PC-9 (cell line): ENCODE data around the gene INS. TPM values are rescaled to one million over a fixed set of nuclear protein-coding genes. Genes with fewer than 3 reads are reported as not detected.

Experiments used
- BruUV-seq: library from RNA; stranded (reverse); fragments of 400-500 nt; replicated peaks from 2 replicates; lab custom pipeline; 2021; lab: Mats Ljungman, UMichigan
- CTCF ChIA-PET: fragments of 300-600 bp; sonication (Branson Sonifier 250); formaldehyde crosslinking; loops from one replicate; lab custom pipeline; 2022; ENCODE audit warnings: antibody characterized with exemption; lab: Charles Lee
- POLR2A ChIA-PET: fragments of 300-600 bp; sonication (Branson Sonifier 250); formaldehyde crosslinking; loops from one replicate; lab custom pipeline; 2022; ENCODE audit warnings: antibody characterized with exemption; ENCODE audit not compliant: unreplicated experiment; lab: Charles Lee
- DNase-seq, 2 experiments: peaks; one replicate each; pipeline versions ENCODE4 v3.0.0 to v3.0.0-alpha.2; 2015 to 2022; ENCODE audit warnings: mixed read lengths in 1 of 2
- H2AFZ ChIP-seq: fragments of 200-600 bp; sonication (generic); 2 replicates; pipeline ENCODE4 v1.8.1; 2017; ENCODE audit warnings: antibody characterized with exemption
- H3F3A ChIP-seq: fragments of 200-600 bp; sonication (generic); 2 replicates; pipeline ENCODE4 v1.8.1; 2017; ENCODE audit warnings: antibody characterized with exemption, mild to moderate bottlenecking, low read depth; ENCODE audit not compliant: insufficient read depth
- H3K27ac ChIP-seq: fragments of 200-600 bp; sonication (generic); 2 replicates; pipeline ENCODE4 v1.6.1; 2016; ENCODE audit warnings: mixed run types
- H3K27me3 ChIP-seq: fragments of 200-600 bp; sonication (generic); 2 replicates; pipeline ENCODE4 v1.6.1; 2016; ENCODE audit warnings: low read depth, mixed run types; ENCODE audit not compliant: insufficient read depth
- H3K36me3 ChIP-seq: fragments of 200-600 bp; sonication (generic); 2 replicates; pipeline ENCODE4 v1.6.1; 2016; ENCODE audit warnings: low read depth, mixed run types
- H3K4me1 ChIP-seq: fragments of 200-600 bp; sonication (generic); replicated peaks from 2 replicates; pipeline ENCODE4 v1.6.1; 2016; ENCODE audit warnings: mixed run types; ENCODE audit not compliant: insufficient read depth
- H3K4me2 ChIP-seq: fragments of 200-600 bp; sonication (generic); 2 replicates; pipeline ENCODE4 v1.6.1; 2017; ENCODE audit warnings: mixed run types
- H3K4me3 ChIP-seq: fragments of 200-600 bp; sonication (generic); 2 replicates; pipeline ENCODE4 v1.6.1; 2016; ENCODE audit warnings: mixed run types
- H3K79me2 ChIP-seq: fragments of 200-600 bp; sonication (generic); 2 replicates; pipeline ENCODE4 v1.6.1; 2017; ENCODE audit warnings: low read depth, mixed run types
- H3K9me2 ChIP-seq: fragments of 200-600 bp; sonication (generic); 2 replicates; pipeline ENCODE4 v1.8.1; 2017; ENCODE audit warnings: mild to moderate bottlenecking; ENCODE audit not compliant: insufficient read depth
- H3K9me3 ChIP-seq: fragments of 200-600 bp; sonication (generic); 2 replicates; pipeline ENCODE4 v1.8.1; 2016; ENCODE audit warnings: low read depth; ENCODE audit not compliant: insufficient read depth
- H4K20me1 ChIP-seq: fragments of 200-600 bp; sonication (generic); 2 replicates; pipeline ENCODE4 v1.8.1; 2017; ENCODE audit not compliant: insufficient read depth
- CTCF ChIP-seq: fragments of 200-600 bp; sonication (generic); conservative IDR thresholded peaks from 2 replicates; pipeline ENCODE4 v1.6.1; 2017; ENCODE audit warnings: mixed run types, antibody characterized with exemption, mild to moderate bottlenecking, moderate library complexity
- EZH2 ChIP-seq: fragments of 200-600 bp; sonication (generic); IDR thresholded peaks from 2 replicates; pipeline ENCODE4 v1.8.0; 2017; ENCODE audit warnings: antibody characterized with exemption, low read depth
- intact Hi-C: fragments of 100-400 bp; cut with micrococcal nuclease; formaldehyde crosslinking; loops from one replicate; pipeline ENCODE4 v1.10.0; 2022; ENCODE audit not compliant: unreplicated experiment
- total RNA-seq: library from RNA; stranded (reverse); gene quantifications from 2 replicates; pipeline ENCODE4 v1.2.3, GENCODE V29; 2021

The INS gene
- total RNA-seq, 1 experiment from 2014 or later, result not detected

DNA sequence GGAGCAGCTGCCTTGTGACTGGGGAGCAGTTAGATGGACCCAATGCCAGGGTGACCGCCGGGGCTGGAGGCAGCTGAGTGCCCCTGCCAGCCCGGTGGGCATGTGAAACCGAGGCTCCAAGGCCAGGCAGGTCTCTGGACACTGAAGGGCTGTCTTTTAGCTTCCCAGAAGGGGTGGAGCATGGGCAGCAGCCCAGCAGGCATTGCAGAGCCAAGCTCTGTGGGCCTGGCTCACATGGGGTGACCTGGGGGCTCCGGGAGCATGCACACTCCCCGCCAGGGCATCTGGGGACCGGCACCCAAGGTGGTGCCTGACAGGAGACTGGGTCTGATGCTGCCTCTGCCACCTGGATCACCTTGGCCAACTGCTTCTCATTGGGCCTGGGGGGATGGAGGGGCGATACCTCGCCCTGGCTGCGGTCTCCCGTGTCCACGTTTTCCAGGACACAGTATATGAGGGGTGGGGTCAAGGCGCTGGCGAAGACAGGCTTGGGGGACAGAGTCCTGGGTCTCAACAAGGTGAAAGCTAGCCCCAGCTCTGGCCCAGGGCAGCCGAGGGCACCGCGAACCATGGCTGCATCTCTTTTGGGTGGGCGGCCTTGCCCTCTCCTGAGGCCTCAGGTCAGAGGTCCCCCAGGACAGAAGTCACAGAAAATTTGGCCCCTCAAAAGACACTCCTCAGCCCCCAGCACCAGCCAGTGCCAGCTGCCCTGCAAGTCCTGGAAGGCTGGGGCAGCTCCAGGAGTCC is 3.5 kb downstream of the INS start:
- Histone ChIP-seq H3K4me2 (no peak overlapping the region), H3K79me2 (no peaks in the 10 kb centered on the region), H3K4me1 (no peaks in the 10 kb centered on the region), H3K4me3 (no peak overlapping the region), H3F3A (no peaks in the 10 kb centered on the region), H2AFZ (no peak overlapping the region), H3K27me3 (no peaks in the 10 kb centered on the region), H3K9me3 (no peaks in the 10 kb centered on the region), H3K36me3 (no peaks in the 10 kb centered on the region), H3K27ac (no peak overlapping the region), H3K9me2 (no peaks in the 10 kb centered on the region), H4K20me1 (no peaks in the 10 kb centered on the region)
- POLR2A ChIA-PET, result no interaction called here
- TF ChIP-seq CTCF (no peak), EZH2 (no peak)
- BruUV-seq, result no TSS peak
- intact Hi-C loops, result no loop called here
- no peak for DNase-seq
- CTCF ChIA-PET, result no interaction called here

DNA sequence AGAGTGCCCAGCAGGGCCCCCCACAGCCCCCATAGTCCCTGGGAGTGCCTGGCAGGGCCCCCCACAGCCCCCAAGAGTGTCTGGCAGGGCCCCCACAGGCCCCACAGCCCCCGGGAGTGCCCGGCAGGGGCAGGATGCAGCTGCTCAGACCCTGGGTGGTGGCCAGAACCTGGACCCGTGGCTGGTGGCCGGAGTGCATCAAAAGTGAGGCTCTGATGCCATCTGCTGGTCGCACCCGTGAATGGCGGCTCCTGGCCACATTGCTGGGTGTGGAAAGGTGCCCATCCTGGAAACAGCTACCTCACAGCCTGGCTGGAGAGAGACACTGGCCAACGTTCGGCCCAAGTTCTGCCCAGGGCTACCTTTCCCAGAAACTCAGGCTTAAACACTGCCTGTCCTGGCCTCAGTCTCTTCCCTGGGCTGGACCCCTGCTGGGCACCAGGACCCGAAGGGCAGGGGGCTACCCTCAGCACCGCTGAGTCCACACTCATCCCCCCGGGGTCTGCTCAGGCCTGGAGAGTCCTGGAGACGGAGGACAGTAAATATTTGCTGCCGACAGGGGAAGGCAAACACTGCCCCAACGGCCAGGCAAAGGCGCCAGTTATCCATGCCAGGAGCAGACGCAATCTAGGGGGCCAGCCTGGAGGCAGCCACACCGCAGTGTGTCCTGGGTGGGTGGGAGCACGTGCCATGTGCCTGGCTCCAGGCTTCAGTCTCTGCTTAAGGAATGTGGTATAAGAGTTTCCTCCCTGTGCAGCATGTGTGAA is 4.4 kb downstream of the INS start:
- CTCF ChIA-PET, result interaction anchor here (0.8 to 1.0 kb wide), 4 partner anchors 148 to 504 kb away, joined by 3 to 4 read pairs (median 3); no protein-coding TSS in a partner anchor
- no peaks in the 10 kb centered on the region for H3K27me3 ChIP-seq
- BruUV-seq, result no TSS peak

More for the DNA sequence above, 4.4 kb downstream of the INS start:
- Histone ChIP-seq H3F3A (peaks cover 3% of the 10 kb centered on the region; the same call in 1 of the 2 replicates), H3K79me2 (no peaks in the 10 kb centered on the region), H3K9me3 (no peaks in the 10 kb centered on the region), H3K36me3 (no peaks in the 10 kb centered on the region), H3K27ac (no peak overlapping the region), H3K9me2 (no peaks in the 10 kb centered on the region), H3K4me2 (no peak overlapping the region), H3K4me3 (no peak overlapping the region), H4K20me1 (no peaks in the 10 kb centered on the region), H3K4me1 (no peaks in the 10 kb centered on the region), H2AFZ (no peak overlapping the region)
- DNase-seq, result peak in 1 of 2 experiments; percentile 76
- TF ChIP-seq CTCF, result peak; percentile 79
- TF ChIP-seq EZH2, result no peak
- POLR2A ChIA-PET, result no interaction called here
- intact Hi-C loops, result no loop called here
